HG03175 (cell line): ENCODE measurements around the gene NXPH2.
"Not testable (repeated sequence)": the region's sequence is repeated elsewhere in the genome, so short reads cannot be mapped to it uniquely, and the experiment has no call there.

ENCODE experiments used
- ATAC-seq: cut with Tn5 transposase; IDR thresholded peaks from one replicate; pipeline ENCODE4 v1.9.1; 2021; ENCODE audit warnings: mild to moderate bottlenecking, moderate library complexity; ENCODE audit not compliant: unreplicated experiment

NXPH2 gene

DNA sequence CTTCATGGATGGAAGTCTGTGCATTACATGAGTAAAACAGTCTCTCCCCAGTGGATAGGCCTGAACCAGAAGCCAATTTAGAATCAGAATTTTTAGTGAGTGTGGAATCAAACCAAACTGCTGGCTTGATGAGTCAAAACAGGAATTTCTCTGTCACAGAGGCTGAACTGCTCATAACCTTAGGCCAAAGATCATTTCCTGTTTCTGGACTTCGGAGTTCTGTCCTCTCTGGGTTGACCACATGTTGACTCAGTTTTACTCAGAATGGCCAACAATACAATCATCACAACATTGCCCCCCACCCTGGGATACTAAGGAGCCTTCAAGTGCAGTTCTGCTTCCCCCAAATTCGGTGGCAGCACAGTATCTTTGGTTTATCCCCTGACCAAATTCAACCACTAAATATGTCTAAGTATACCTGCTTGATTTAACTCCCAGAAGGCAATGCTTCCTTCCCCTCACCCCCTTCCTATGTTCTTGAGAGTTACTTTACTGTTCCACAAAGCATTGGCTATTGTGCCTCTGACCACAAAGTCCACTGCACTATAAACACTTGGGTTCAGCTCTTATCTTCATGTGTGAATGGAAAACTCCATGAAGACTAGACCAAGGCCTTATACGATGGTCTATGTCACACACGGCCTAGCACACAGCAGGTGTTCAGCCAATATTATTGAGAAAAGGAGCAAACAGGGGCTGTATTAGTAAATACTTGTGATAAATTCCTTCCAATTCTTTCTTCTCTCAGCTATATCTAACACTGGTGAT, 67.8 kb downstream of the NXPH2 start:
- ATAC-seq: peak; percentile 94

DNA sequence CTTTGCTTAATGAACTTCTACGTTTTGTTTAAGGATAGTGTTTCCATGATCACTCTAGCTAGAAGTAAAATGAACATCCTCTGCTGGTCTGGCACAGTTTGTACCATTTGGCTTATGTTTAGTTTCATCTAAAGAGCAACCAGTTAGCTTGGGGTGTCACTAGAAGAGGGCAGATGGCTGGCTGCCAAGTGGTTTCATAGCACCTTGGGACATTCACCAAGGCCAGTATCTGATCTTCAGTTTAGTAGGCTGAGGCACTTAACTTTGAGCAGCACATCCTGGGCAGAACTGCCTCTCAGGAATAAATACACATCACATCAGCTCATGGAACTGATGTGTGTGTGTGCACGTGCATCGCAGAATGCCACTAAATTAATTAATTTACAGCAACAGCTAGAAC, 68.4 kb downstream of the NXPH2 start:
- peak; percentile 63 for ATAC-seq

DNA sequence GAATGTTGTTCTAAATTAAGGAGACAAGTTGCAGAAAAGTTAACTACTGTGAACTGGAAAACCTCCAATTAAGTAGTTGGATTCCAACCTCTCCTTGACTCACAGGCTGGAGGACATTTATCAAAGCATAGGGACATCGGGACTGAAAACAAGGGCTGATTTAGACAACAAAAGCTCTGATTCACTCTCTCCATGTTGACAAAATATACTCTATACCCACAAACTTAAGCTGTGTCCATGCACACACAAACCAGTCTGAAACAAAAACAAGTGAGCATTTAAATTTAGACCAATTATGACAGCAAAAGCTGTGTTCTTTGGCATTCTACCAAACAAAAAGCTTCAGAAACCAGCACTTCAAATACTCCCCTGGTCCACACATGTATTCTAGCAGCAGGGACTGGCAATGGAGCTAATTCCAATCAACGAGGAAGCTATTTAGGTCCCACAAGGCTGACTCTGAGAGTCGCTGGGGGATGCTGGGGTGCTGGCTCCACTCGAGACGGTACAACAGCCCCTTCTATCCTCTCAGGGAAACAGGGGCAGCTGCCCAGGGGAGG, 71.4 kb downstream of the NXPH2 start:
- ATAC-seq: no peak

DNA sequence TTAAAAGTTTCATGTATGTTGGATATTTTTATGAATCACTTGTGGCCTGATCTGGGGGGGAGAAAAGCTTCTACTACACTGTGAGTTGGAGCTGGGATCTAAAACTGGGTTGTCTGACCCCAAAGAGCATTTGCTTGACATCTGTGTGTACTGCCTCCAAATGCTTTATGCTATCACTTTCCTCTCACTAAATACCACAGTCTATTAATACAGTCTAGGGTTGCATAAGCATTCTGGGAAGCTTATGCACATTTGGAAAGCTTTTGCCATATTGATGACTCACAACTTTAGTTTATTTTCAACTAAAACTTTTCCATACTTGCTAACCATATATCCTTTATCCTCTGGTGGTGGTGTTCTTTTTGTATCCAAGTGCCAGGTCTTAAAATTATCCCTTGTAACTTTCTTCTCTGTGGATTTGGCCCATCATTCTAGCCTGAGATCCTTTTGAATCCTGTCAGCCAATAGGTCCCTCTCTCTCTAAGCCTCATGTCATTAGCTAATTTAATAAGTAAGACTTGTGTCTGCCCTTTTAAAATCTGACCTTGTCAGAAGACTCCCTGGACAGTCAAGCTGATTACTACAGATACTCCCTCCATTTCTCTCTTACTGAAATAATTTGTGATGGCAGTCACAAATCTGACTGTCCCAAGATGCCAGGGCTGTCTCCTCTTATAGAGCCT, 72.7 kb downstream of the NXPH2 start:
- no peak for ATAC-seq

DNA sequence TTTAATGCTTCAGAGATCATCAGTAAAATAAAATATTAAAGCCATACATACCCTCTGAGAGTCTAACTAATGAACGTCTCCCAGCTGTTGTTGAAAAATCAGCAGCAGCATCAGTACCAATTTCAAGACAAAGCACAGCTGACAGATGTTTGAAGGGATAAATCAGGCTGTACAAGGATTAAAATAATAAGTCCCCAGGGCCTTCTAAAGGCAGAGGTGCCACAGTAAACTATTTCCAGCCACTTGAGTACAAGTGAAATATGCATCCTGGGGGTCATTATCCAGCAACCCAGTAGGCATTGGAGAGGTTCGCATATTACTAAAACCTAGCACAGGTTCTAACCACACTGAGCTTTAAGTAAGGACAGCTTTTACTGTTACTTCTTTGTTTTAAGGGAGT, 76.9 kb downstream of the NXPH2 start:
- no peak for ATAC-seq

GRCh38 chr2:138700716-138701115, 79.5 kb downstream of the NXPH2 start:
- ATAC-seq: no peak

GRCh38 chr2:138699421-138699820, 80.8 kb downstream of the NXPH2 start:
- ATAC-seq: no peak

GRCh38 chr2:138698428-138698827, 81.8 kb downstream of the NXPH2 start:
- ATAC-seq: no peak

DNA sequence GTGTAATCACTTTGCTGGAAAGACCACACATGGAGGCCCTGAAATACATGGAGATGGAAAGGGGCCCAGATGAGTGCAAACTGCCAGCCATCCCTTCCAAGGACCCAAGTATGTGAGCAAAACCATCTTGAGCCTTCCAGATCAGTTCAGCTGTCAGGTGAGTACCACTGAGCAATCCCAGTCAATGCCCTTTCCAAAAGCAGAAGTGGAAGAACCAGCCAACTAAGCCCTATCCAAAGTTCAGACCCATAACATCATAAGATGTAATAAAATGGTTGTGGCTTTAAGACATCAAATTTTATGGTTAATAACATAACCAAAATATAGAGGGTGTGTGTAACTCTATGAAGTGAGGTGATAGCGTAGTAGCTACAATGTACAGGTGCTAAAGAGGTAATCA, 88.5 kb downstream of the NXPH2 start:
- no peak for ATAC-seq

DNA sequence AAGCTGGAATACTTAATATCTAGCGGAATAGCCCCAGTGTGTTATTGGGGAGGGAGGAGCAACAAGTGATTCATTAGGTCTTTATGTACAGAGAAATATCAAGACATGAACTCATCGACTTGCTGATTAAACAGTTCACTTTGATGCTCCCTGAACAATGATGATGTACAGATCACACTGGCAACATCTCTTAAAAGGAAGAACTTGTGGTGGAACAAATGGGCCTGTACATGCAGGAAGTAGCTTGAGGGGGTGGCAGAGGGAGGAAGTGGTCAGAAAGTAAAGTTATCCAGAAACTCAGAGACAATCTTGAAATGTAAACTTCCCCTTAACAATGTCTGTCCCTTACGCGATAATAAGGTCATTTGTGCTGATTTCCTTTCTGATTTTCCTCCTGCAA, 90.5 kb downstream of the NXPH2 start:
- ATAC-seq: peak; percentile 72

- no peak for ATAC-seq
Observed at GRCh38 chr2:138682163-138682562, 98.0 kb downstream of the NXPH2 start.

GRCh38 chr2:138677221-138677620, 103.0 kb downstream of the NXPH2 start:
- ATAC-seq: no peak

GRCh38 chr2:138676619-138677021, 103.6 kb downstream of the NXPH2 start:
- no peak for ATAC-seq

GRCh38 chr2:138671566-138671965, 108.6 kb downstream of the NXPH2 start:
- no peak for ATAC-seq

DNA sequence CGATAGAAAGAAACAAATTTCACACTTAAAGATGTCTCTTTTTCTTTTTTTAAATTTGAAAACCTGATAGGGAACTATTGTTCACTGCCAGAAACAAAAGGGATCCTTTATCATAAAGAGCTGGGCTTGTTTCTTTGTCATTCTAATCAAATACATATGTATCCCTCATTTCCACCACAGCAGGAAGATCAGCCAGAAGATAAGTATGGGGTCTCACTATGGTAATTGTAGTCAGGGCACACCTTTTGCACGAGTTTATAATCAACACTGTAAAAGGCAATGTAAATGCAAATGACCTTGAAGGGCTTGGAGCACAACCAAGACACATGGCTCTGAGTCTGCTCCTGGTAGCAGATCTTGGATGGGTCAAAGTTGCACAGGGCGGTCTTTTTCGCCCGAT, 109.5 kb downstream of the NXPH2 start:
- ATAC-seq: no peak

DNA sequence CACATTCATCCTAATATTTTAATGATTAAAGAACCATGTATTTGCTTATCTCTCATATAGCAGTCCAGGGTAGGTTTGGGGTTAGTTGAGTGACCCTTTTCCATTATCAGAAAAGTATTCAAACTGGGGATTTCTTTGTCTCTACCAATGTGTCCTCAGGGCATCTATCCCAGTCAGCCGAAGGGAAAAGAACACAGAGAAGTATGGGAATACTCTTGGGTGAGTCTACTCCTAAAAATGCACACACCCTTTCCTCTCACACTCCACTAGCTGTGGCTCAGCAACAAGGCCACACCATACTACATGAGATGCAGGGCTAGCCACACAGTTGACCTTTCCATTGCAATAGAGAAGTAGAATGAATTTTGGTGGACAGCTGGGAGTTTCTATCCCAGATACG, 114.3 kb downstream of the NXPH2 start:
- no peak for ATAC-seq

DNA sequence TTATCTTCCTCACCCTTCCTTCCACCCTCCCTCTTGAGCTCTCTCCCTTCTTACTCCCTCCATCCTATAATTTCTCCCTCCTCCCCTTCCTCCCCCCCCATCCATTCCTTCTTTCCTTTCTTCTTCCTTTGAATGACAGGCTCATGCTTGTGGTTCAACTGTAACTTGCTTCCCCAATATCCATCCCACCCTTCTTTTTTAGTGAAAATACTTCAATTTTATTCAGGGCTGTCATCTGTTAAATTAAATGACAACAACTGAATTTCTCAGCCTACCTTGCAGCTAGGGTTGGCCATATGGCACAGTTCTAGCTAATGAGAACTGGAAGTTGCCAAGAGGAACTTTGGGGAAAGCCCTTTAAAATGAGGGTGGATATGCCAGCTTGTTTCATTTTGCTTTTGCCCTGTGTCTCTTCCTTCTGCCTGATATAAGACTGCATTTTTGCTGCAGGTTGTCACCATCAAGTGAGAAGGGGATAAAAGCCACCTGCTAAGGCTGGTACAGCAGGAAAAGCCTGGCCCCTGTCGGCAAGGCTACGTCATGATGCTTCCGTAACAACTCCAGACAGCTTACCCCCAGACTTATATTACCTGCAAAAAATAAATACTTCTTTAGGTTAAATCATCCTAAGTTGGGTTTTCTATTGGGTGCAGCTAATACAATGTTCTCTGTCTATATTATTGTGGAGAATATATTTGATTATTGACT, 121.8 kb downstream of the NXPH2 start:
- ATAC-seq: no peak

GRCh38 chr2:138654146-138654545, 126.0 kb downstream of the NXPH2 start:
- ATAC-seq: no peak

GRCh38 chr2:138652378-138652777, 127.8 kb downstream of the NXPH2 start:
- no peak for ATAC-seq

DNA sequence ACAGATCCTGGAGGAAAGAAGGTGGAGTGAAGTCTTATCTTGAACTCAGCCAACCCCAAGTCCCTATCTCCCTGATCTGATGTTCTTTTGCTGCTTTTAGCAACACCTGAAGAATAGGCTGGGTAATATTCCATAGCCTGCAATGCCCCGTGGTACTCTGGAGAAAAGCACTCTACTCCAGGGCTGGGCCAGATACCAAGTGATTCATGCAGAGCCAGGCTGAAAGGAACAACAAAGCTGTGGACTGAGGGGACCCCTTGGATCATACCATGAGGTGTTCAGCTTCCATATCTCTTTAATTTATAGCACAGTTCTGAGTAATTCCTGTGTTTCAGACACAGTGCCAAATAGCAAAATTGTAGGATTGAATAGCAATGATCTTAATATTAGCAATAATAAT, 130.6 kb downstream of the NXPH2 start:
- ATAC-seq: no peak

DNA sequence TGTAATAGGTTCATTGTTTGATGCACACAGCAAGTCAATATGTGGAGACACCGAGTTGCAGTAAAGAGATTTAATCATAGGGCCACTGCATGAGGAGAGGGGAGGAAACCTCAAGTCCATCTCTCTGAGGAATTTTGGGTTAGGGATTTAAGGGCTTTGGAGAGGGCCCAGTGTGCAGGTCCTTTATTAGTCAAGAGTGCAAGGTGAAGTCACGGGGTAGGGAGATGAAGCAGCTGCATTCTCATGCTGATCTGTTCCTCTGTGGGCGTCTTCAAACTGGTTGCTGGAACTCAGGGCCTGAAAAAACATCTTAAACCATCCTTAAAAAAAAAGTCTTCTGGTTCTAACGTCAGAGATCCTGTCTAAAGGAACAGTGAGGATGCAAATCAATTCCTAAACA, 131.6 kb downstream of the NXPH2 start:
- no peak for ATAC-seq

DNA sequence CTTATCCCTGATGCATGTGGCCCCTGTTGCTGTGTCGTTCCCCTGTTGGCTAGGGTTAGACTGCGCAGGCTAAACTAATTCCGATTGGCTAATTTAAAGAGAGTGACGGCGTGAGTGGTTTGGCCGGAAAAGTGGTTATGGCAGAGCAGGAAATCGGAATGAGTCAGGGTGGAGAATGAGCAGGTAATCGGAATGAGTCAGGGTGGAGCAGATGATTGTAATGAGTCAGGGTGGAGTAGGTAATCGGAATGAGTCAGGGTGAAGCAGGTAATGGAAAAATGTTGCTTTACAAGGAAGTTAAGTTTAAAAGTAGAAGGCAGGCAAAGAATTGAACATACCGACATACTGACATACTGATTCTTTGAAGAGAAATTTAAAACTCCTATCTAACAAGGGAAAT, 135.4 kb downstream of the NXPH2 start:
- ATAC-seq: not testable (repeated sequence)
